Ishikawa (cell line): ENCODE data around the gene POLR1D.

ENCODE experiments used
- CEBPB ChIP-seq: IDR thresholded peaks from 2 replicates; pipeline ENCODE4 v1.6.1; 2012
- CREB1 ChIP-seq: IDR thresholded peaks from 2 replicates; pipeline ENCODE4 v1.6.1; 2012; ENCODE audit warnings: low read depth
- EGR1 ChIP-seq: IDR thresholded peaks from 2 replicates; pipeline ENCODE4 v1.6.1; 2012
- EP300 ChIP-seq: IDR thresholded peaks from 2 replicates; pipeline ENCODE4 v1.6.1; 2012; ENCODE audit warnings: borderline replicate concordance
- FOXM1 ChIP-seq: IDR thresholded peaks from 2 replicates; pipeline ENCODE4 v1.6.1; 2012; ENCODE audit warnings: low read depth, borderline replicate concordance
- NFIC ChIP-seq: IDR thresholded peaks from 2 replicates; pipeline ENCODE4 v1.6.1; 2012
- RAD21 ChIP-seq: IDR thresholded peaks from 2 replicates; pipeline ENCODE4 v1.6.1; 2012; ENCODE audit warnings: low read depth
- TAF1 ChIP-seq: IDR thresholded peaks from 2 replicates; pipeline ENCODE4 v1.6.1; 2012; ENCODE audit warnings: low read depth, mild to moderate bottlenecking
- TCF12 ChIP-seq: IDR thresholded peaks from 2 replicates; pipeline ENCODE4 v1.6.1; 2012; ENCODE audit warnings: low read depth
- YY1 ChIP-seq: IDR thresholded peaks from 2 replicates; pipeline ENCODE4 v1.6.1; 2012; ENCODE audit warnings: low read depth
- ZBTB7A ChIP-seq: IDR thresholded peaks from 2 replicates; pipeline ENCODE4 v1.6.1; 2012; ENCODE audit warnings: low read depth
- TF ChIP-seq, protein P1 (sequence below): IDR thresholded peaks from 2 replicates; pipeline ENCODE4 v1.6.1; 2012
- TF ChIP-seq, protein P2 (sequence below): IDR thresholded peaks from 2 replicates; pipeline ENCODE4 v1.6.1; 2012
- TF ChIP-seq, protein P3 (sequence below): IDR thresholded peaks from 2 replicates; pipeline ENCODE4 v1.6.1; 2012; ENCODE audit warnings: low read depth, mild to moderate bottlenecking

DNA sequence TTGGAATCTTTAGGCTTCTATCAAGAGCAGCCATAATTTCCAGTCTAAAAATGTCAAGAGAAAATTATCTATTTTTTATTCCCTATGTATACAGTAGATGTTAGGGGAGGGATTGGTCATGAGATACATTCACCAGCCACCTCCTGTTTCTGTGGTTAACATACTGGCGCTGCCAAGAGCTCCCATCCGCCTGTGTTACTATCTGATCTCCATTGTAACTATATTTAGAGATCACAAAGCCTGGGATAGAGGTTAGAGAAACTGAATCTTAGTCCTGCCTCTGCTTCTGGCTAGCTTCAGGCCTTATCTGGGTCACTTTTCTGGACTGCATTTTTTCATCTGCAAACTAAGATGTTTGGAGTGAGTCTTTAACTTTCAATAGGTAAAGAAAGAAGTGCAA is 46.3 kb downstream of the POLR1D start:
- TF ChIP-seq EP300 (no peak), EGR1 (no peak), NFIC (no peak), TAF1 (no peak), RAD21 (no peak), YY1 (no peak), CREB1 (no peak), ZBTB7A (no peak), TCF12 (no peak), CEBPB (no peak), FOXM1 (no peak)
- TF ChIP-seq, protein P1, sequence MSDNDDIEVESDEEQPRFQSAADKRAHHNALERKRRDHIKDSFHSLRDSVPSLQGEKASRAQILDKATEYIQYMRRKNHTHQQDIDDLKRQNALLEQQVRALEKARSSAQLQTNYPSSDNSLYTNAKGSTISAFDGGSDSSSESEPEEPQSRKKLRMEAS: no peak
- TF ChIP-seq, protein P2, sequence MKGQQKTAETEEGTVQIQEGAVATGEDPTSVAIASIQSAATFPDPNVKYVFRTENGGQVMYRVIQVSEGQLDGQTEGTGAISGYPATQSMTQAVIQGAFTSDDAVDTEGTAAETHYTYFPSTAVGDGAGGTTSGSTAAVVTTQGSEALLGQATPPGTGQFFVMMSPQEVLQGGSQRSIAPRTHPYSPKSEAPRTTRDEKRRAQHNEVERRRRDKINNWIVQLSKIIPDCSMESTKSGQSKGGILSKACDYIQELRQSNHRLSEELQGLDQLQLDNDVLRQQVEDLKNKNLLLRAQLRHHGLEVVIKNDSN: no peak
- TF ChIP-seq, protein P3, sequence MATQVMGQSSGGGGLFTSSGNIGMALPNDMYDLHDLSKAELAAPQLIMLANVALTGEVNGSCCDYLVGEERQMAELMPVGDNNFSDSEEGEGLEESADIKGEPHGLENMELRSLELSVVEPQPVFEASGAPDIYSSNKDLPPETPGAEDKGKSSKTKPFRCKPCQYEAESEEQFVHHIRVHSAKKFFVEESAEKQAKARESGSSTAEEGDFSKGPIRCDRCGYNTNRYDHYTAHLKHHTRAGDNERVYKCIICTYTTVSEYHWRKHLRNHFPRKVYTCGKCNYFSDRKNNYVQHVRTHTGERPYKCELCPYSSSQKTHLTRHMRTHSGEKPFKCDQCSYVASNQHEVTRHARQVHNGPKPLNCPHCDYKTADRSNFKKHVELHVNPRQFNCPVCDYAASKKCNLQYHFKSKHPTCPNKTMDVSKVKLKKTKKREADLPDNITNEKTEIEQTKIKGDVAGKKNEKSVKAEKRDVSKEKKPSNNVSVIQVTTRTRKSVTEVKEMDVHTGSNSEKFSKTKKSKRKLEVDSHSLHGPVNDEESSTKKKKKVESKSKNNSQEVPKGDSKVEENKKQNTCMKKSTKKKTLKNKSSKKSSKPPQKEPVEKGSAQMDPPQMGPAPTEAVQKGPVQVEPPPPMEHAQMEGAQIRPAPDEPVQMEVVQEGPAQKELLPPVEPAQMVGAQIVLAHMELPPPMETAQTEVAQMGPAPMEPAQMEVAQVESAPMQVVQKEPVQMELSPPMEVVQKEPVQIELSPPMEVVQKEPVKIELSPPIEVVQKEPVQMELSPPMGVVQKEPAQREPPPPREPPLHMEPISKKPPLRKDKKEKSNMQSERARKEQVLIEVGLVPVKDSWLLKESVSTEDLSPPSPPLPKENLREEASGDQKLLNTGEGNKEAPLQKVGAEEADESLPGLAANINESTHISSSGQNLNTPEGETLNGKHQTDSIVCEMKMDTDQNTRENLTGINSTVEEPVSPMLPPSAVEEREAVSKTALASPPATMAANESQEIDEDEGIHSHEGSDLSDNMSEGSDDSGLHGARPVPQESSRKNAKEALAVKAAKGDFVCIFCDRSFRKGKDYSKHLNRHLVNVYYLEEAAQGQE: no peak
